Forelimb muscle (tissue), 1 donor: ENCODE data around the gene CDK2AP2. TPM values are rescaled to one million over a fixed set of nuclear protein-coding genes. Genes with fewer than 3 reads are reported as not detected.
"Not testable (repeated sequence)": the region's sequence is repeated elsewhere in the genome, so short reads cannot be mapped to it uniquely, and the experiment has no call there.

ENCODE experiments used
- DNase-seq: peaks from one replicate; pipeline ENCODE4 v3.0.0-alpha.2; 2013; ENCODE audit warnings: low read depth
- polyA plus RNA-seq: library from polyadenylated mRNA; unstranded; fragments of 120-200 nt; gene quantifications from one replicate; pipeline ENCODE4 v1.2.1, GENCODE V29; 2013; ENCODE audit not compliant: insufficient read length

CDK2AP2 gene
- polyA plus RNA-seq, 1 donor: 16.2 TPM

DNA sequence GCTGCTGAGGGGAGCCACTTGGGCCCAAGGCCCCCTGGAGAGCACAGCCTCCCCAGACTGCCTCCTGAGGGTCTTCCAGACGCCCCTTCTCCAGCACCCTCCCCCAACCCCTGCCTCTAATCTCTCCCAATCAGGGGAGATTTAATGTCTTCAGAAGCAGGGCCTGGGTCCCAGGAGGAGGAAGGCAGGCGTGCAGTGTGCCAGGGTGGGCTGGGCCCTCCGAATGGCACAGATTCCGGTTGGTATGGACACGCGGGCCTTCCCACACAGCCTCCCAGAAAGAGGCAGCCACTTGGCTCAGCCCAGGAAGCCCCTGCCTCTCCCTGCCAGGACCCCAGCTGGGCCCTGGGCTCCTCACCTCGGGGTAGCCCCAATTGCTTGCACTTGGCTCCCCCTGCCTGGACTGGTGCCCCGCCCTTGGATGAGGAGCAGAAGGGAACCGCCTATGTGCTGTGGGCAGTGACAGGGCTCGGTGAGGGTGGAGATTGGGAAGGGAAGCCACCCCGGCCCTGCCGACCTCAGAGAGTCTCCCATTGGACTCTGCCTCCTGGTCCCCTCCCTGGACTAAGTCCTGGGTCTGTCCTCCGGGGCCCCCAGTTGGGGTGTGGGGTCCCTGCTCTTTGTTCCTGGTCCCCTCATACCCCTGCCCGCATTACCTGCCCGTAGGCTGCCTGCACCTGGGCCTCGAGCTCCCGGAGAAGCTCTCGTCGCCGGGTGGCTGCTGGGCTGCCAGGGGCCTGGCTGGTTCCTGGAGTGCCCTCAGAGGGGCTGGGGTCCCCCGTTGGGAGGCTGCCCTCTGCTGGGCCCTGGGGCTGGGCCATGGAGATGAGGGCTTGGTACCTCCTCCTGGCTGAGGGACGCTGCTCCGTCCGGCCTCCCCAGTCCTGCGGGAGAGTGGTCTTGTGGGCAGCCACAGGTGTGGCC, 15.9 kb upstream of the CDK2AP2 start:
- no peak for DNase-seq

DNA sequence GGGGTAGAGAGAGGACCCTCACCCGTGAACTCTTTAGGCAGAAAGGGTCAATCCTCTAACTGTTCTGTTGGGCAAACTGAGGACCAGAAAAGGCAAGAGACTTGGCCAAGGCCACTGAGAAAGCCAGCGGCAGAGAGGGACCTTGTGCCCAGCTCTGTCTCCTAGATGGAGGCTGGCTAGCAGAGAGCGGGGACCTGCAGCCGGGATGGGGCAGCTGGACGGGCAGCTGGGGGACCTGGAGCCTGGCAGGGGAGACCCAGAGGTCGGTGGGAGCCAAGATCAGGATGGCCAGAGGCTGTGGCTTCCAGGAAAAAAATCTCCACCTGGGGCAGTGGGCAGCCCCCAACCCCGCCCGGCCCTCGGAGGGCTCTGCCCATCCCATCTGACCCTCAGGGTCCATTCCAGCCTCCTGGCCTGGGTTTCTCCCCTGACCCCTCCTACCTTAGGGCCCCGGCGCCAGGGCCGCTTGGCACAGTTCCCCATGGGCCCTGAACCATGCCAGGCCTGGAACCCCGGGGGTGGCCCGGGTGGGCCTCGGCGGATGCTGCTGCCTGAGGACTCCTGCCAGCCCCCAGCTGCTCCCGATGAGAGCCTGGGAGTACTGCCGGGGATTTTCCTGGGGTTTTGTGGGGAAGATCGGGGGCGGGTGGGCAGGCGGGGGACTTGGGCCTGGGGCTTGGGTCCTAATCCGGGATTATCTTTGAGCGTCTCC, 15.0 kb upstream of the CDK2AP2 start, which contains the start of gene CABP2:
Gene CABP2 (minus strand): TSS at position 603 of the 712 bp plus-strand sequence. CDS start 120 bp downstream, at position 483.
- DNase-seq: no peak

DNA sequence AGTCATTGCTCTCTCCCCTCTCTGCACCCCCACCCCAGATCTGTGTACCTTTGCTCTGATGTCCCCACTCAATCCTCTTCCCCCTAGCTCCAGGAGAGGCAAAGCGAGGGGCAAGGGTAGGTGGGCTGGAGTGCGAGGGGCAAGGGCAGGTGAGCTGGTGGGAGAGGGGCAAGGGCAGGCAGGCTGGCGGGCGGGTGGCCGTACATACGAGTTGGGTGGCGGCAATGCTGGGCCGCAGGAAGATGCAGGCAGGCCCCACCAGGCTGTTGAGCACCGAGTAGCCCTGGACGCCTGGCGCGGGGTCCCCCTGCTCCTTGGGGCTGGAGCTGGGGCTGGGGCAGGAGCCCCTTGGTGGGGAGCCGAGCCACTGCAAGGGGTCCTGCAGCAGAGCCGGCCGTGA, 14.4 kb upstream of the CDK2AP2 start:
- DNase-seq: no peak

DNA sequence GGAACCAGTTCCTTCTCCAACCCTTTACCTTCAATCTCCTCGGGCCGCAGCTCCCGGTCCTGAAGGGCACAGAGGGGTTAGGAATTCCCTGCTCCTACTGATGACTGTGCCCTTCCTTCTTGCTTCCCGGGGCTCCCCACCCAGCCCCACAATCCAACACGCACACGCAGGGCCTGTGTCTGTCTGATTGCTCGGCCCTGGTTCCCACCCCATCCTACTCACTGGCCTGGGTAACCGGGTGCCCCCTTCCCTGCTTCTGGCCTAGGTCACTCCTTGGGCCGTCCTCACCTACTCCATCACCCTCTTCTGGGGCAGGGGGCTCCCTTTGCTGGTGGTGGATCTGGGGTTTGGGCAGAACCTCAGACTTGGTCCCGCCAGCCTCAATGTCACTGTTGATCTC, 14.0 kb upstream of the CDK2AP2 start:
- DNase-seq: no peak

DNA sequence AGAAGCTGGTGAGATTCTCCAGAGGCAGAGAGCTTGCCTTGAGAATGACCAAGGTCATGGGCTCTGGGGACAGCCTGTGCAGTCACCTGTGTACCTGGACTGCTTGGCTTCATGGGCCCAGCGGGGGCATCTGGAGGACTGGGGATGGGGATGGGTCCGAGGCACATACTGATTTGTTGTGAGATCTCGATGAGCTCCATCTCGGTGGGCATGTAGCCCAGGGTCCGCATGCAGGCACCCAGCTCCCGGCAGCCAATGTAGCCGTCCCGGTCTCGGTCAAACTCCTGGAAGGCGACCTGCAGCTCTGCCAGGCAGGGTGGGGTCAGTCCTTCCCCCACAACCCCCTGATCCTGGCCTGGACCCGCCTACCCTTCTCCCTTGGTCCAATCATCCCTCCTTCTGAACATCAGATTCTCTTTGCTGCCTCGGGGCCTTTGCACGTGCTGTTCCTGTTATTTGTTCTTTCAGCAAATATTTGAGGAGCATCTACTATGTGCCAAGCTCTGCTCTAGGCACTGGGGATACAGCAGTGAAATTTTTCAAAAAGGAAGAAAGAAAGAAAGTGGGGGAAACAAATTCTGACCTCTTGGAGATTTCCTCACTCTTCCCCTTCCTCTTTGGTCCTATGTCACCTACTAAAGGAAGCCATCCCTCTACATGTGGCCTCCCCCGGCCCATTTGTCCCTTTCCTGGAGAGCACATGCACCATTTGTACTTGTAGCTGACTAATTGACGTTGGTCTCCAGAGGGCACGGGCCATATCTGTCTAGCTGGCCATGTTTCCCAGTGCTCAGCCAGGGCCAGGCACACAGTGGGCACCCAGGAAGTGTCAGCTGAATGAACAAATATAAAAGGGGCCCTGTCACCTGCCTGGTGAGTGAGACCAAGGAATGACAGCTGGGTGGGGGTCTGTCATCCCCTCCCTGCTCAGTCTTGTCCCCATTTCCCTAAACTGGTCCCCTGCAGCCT, 13.2 kb upstream of the CDK2AP2 start:
- no peak for DNase-seq

DNA sequence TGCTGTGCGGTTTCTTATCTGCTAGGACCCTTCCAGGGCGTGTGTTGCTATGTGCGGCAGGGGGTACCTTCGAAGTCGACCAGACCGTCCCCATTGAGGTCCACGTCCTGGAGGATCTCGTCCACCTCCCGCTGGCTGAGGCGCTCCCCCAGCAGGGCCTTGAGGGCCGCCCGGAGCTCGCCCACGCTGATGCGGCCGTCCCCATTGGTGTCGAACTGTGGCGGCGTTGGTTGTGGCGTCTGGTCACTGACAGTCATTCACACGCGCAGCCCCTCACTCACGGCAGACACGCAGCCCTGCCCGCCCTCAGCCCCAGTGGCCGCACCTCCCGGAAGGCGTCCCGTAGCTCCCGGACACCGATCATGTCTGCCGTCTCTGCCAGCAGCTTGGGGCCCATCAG, 11.8 kb upstream of the CDK2AP2 start:
- DNase-seq: no peak

DNA sequence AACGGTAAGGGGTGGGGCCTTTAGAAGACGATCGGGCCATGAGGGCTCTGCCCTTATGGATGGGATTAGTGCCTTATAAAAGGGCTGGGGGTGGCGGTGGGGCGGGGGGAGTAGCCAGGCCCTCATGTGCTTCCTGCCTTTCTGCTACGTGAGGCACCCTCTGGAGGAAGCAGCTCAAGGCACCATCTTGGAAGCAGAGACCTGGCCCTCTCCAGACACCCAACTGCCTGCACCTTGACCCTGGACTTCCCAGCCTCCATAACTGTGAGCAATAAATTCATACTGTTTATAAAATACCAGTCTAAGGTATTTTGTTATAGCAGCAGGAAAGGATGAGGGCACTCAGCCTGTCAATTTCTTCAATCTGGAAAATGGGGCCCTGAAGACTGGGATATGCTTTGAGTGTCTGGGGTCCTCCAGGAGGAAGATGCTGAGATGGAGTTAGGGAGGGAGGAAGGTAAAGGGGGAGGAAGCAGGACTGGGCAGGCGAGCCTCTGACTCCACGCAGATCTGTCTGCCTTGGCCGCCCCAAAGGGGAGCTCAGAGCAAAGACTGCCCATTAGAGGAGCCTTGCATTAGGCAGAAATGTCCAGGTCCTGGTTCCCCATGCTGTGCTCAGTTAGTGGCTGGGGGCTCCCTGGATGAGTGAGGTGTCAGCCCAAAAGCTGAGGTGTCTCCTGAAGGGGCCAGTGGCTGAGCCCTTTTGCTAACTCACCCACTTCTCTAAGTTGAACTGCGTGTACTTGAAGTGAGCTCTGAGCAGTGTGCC, 10.0 kb upstream of the CDK2AP2 start:
- no peak for DNase-seq

DNA sequence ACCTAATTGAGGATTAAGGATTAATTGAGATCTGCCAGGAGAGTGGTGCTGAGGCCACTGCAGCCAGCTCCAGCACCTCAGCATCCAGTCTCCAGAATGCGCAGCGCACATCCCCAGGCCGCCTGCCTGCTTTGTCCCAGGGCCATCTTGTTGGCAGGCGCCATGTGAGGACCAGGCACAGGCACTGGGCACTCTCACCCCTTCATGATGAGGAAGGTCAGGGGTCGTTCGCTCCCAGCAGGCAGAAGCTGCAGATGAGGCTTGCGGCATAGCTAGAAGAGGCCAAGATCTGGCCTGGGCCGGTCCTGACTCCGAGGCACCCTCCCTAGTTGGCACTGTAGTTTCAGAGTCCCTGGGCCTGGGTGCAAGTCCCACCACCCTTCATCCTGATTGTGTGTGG, 8.8 kb upstream of the CDK2AP2 start:
- no peak for DNase-seq

DNA sequence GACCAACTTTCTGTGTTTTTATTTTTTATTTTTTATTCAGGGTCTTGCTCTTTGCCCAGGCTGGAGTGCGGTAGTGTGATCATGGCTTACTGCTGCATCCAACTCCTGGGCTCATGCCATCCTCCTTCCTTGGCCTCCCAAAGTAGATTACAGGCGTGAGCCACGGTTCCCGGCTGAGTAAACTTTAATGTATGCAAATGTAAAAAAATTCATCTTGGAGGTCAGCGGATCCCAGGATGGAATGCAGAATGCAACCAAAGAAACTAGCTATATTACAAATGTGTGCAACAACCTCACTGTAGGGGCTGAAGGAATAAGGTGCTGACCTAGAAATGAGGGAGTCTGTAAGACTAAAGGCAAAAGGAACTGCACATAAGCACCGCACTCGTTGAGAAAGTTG, 6.2 kb upstream of the CDK2AP2 start:
- no peak for DNase-seq

DNA sequence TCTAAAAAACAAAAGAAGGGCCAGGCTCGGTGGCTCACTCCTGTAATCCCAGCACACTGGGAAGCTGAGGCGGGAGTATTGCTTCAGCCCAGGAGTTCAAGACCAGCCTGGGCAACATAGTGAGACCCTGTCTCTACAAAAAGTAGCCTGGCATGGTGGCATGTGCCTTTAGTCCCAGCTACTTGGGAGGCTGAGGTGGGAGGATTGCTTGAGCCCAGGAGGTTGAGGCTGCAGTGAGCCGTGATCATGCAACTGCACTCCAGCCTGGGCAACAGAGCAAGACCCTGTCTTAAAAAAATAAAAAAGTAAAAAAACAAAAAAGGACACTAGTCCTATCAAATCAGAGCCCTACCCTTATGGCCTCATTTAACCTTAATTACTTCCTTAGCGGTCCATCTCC, 3.6 kb upstream of the CDK2AP2 start:
- not testable (repeated sequence) for DNase-seq

DNA sequence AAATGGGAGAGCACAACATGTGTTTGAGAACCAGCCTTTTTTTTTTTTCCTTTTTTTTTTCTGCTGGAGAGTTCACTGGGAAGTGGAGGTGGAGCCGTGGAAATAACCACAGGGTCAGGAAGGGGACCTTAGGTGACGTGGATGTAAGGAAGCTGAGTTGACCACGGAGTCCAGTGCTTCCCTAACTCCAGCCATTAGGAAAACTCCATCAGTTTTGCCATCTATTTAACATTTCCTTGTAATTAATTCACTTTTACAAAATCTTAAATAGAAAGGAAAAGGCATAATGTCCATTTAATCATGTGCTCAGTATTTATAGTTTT, 2.0 kb upstream of the CDK2AP2 start:
- DNase-seq: no peak

DNA sequence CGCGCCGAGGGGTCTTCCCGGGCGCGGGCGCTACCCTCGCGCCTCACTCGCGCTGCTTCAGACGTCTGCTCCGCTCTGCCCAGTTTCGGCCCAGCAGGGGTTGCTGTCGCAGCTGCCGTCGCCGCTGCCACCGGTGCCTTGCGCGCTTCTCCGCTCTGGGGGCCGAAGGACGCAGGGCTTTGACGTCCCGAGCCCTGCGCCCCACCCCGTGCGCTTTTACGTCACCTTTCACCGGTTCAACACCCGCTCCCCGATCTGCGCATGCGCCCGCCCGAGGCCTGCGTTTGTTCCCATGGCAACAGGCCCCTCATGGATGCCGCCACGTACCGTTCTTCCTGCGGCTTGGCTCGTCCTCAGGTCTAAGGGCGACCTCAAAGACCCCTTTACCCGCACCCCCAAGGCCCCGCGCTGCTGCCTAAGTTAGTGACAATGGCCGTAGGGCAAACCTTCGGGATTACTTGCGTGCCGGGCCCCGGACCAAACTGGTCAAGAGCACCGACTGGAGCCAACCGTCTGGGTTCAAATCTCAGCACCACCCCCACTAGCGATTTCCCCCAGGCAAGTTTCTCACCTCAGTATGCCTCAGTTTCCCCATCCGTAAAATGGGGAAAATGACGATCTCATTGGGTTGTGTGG, 642 bp upstream of the CDK2AP2 start:
- DNase-seq: peak; percentile 72

DNA sequence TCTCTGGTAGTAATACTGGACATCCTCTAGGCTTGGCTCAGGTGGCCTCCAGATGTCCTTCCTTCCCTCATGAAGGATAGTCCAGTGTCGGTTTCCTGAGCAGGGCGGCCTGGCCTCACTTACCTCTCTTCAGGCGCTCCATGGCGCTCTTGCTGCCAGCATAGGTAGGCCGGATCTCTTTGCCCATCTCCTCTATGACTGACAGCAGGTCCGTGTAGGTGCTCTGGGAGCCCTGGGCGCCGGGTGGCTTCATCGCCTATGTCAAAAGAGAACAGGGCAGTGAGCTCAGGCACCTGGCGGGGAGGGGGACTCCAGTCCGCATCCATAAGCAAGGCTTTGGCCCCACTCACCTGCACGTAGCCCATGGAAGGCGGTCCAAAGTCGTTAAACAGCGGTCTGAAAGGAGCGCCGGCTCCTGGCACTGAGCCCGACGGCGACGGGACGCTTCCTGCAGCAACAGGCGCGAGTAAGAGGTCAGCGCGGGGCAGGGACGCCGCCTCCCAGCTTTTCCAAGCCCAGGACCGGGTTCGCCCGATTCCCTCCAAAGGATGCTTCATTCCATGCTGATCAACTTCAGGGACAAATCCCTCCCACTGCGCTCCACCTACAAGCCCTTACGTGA, 609 bp downstream of the CDK2AP2 start:
- DNase-seq: no peak

DNA sequence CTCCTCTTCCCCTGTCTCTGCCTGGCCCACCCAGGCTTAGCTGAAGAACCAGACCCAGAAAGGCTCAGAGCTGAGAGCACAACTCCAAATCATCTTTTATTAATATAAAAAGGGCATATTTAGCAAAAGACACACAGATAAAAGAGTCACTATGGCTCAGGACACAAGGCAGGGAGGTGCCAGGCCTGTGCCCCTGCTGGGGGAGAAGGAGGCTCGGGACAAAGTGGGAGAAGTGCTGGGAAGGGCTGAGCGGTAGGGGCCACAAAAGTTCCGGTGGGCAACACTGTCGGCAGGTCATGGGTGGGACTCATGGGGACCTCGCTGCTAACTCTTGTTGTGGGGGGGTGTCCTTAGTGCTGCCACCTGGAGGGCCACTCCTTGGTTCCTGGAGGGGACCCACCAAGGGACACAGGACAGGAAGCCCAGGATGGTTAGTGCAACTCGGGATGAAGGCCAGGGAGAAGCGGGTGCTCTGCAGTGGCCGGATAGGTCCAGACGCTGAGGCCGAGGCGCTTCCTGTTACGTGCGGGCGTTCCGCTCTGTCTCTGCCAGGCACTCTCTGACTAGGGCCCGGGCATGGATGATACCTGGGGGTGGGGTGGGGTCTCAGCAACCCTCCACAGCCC, 1.4 kb downstream of the CDK2AP2 start:
- DNase-seq: no peak

DNA sequence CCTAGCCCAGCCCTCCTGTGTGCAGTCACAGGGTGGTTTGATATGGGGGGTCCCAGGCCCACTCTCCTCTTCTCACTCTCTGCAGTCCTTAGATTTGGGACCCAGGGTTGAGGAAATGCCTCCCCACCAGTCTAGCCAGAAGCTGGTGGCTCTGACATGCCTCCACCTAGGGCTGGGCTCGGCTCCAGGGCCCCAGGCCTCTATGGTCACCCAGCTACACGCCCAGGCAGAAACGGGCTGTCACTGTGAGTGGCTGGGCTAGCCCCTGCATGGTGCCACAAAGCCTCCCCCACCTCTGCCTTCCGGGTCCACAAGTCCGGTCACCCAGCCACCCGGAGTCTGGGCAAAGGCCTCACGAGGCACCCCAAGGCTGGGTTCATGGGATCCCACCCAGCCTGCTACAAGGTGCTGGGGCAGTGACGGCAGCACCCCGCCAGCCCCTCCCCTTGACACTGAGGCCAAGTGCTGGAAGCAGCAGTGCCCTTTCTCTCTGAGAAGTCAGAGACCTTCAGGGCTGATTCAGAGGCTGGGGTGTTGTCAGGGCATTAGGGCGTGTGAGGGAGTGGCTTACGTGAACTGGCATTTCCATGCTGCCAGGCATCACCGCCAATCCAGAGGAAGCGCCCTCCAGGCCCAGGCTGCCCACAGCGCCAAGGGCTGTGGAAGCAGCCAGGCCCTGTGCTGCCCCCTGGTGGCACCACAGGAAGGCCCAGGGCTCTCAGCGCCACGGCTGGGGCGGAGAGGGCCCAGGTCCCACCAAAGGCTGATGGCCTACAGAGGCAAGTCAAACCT, 2.2 kb downstream of the CDK2AP2 start:
- DNase-seq: peak; percentile 44

DNA sequence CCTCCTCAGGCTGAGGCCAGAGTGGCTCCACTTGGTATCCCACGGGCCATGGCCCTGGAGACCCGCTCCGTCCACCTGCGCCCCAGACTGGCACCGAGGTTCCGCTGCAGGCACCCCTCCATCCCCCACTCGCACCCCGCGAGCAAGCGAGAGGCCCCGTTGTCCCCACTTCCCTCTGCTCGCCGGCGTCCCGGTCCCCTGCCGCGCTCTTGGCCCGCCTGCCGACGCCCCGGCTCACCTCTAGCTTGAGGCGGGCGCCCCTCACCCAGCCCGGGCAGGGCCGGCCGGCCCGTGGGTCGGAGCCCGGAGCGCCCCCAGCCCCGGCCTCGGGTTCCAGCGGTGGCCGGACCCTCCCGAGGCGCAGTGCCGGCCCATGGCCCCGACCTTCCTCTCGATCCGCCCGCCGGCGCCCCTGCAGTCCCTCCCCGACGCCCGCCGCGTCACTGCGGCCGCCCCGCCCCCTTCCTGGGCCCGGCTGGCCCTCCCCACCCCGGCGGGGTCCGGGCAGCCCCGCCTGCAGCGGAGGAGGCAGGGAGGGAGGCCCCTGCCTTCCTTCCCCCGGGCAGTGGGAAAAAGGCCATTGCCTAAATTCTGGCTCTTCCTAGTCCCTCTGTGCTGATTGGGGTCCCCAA, 2.9 kb downstream of the CDK2AP2 start, which contains the start of gene PITPNM1:
Gene PITPNM1 (minus strand): TSS at position 414 of the 632 bp plus-strand sequence. CDS start 1,183 bp downstream, outside the sequence.
- no peak for DNase-seq

DNA sequence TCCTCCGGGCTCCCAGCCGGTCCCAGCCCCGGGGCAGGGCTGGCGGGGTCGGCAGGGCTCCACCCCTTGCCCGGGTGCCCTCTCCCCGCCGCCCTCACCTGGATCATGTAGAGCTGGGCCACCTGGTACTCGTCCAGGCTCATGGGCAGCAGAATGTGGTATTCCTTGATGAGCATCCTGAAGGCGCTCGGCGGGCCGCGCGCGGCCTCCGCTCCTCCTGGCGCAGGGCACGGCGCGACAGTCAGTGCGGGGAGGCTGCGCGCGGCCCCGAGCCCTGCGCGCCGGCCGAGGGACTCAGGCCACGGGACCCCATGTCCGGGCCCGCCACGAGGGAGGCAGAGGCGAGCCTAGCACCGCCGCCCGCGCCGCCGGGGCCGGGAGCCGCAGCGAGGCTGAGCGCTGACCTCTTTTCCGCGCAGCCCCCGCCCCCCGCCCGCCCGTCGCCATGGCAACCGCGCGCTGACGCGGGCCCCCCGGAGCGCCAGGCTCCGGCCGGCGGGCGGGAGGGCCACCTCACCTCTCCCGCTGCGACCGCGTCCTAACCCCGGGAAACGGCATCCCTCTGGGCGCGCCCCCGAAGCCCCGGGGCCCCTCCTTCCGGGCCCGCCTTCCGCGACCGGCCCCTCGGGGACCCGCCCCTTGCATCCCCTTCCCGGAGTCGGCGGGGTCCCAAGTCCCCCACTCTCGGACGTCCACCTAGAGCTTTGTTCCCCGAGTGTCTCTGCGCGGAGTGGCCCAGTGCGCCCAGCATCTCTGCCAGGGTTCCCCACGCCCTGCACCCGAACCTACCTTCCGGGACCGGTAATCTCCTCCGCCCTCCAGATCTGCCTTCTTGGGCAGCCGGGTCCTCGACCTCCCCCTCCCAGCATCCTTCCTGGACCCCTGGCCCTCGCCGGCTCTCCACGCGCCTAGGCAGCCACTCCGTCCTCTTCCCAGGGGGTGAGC, 3.7 kb downstream of the CDK2AP2 start:
- DNase-seq: no peak
